A549 (cell line): ENCODE results near the gene ARGLU1. TPM values are rescaled to one million over a fixed set of nuclear protein-coding genes. Genes with fewer than 3 reads are reported as not detected.

Source experiments
- ATAC-seq, 2 experiments: fragments of 200-7000 bp in 1 of 2; fragments of >200 bp in 1 of 2; cut with Nextera tagmentation in 1 of 2; cut with Tn5 transposase in 1 of 2; 3 replicates each; pipeline versions ENCODE4 v1.8.0 to v1.9.1; 2018 to 2020; ENCODE audit warnings: mild to moderate bottlenecking in 1 of 2, moderate library complexity in 1 of 2
- CTCF ChIA-PET: fragments of 300-600 bp; sonication (Branson Sonifier 250); formaldehyde crosslinking; extraction: SDS; loops from one replicate; lab custom pipeline; 2021; ENCODE audit warnings: antibody characterized with exemption, inconsistent platforms; lab: Yijun Ruan, JAX
- POLR2A ChIA-PET: fragments of 350-600 bp; formaldehyde crosslinking; extraction: SDS; loops from one replicate; lab custom pipeline; 2021; ENCODE audit warnings: antibody characterized with exemption, inconsistent platforms; lab: Yijun Ruan, JAX
- DNase-seq, 2 experiments: peaks; one replicate each; pipeline versions ENCODE4 v3.0.0 to v3.0.0-alpha.2; 2011 to 2016; ENCODE audit warnings: low read depth in 1 of 2, low spot score in 1 of 2
- FAIRE-seq: peaks from 2 replicates; lab custom pipeline; 2011; peaks lifted over from hg19 to GRCh38; lab: Jason Lieb, UNC
- H3K27ac ChIP-seq, 2 experiments: fragments of >200 bp; sonication (Bioruptor Twin); formaldehyde crosslinking; 3 replicates each; pipeline ENCODE4 v1.5.1; 2016 to 2017
- H3K4me1 ChIP-seq: fragments of >200 bp; sonication (Bioruptor Twin); formaldehyde crosslinking; 3 replicates; pipeline ENCODE4 v1.6.1; 2016
- H3K4me2 ChIP-seq: fragments of >200 bp; sonication (Bioruptor Twin); formaldehyde crosslinking; 3 replicates; pipeline ENCODE4 v1.6.1; 2016
- H3K4me3 ChIP-seq: fragments of >200 bp; sonication (Bioruptor Twin); formaldehyde crosslinking; 3 replicates; pipeline ENCODE4 v1.5.1; 2016
- H3K9me3 ChIP-seq: fragments of >200 bp; sonication (Bioruptor Twin); formaldehyde crosslinking; 3 replicates; pipeline ENCODE4 v1.6.1; 2016
- CBX2 ChIP-seq: fragments of 200-600 bp; sonication (generic); IDR thresholded peaks from 2 replicates; pipeline ENCODE4 v1.6.1; 2016; ENCODE audit warnings: low read depth, mild to moderate bottlenecking, borderline replicate concordance
- CEBPB ChIP-seq, 2 experiments: fragments of >200 bp in 1 of 2; sonication (Bioruptor Twin) in 1 of 2; formaldehyde crosslinking in 1 of 2; IDR thresholded peaks; 2 replicates each; pipeline ENCODE4 v1.6.1; 2012 to 2016
- EHF ChIP-seq: fragments of 250-450 bp; sonication (Bioruptor Pico); IDR thresholded peaks from 2 replicates; pipeline ENCODE4 v1.5.0; 2020; ENCODE audit warnings: mild to moderate bottlenecking
- EHMT2 ChIP-seq: fragments of 200-600 bp; sonication (generic); IDR thresholded peaks from 2 replicates; pipeline ENCODE4 v1.6.1; 2016; ENCODE audit warnings: antibody characterized with exemption, low read depth, mild to moderate bottlenecking, moderate library complexity
- ESRRA ChIP-seq: fragments of 150-350 bp; IDR thresholded peaks from 2 replicates; pipeline ENCODE4 v1.6.1; 2014; ENCODE audit warnings: mild to moderate bottlenecking, low read length, borderline replicate concordance
- HEYL ChIP-seq: fragments of 250-450 bp; sonication (Bioruptor Pico); IDR thresholded peaks from 2 replicates; pipeline ENCODE4 v1.8.0; 2021; ENCODE audit warnings: mild to moderate bottlenecking, moderate library complexity
- HOXA7 ChIP-seq: fragments of 250-450 bp; sonication (Bioruptor Pico); IDR thresholded peaks from 2 replicates; pipeline ENCODE4 v1.5.0; 2020; ENCODE audit warnings: mild to moderate bottlenecking, moderate library complexity
- JUN ChIP-seq, 2 experiments: fragments of >200 bp; sonication (Bioruptor Twin); formaldehyde crosslinking; IDR thresholded peaks; 2 replicates in 1 of 2; 3 replicates in 1 of 2; pipeline ENCODE4 v1.6.1; 2016 to 2017
- JUNB ChIP-seq: fragments of >200 bp; sonication (Bioruptor Twin); formaldehyde crosslinking; IDR thresholded peaks from 2 replicates; pipeline ENCODE4 v1.6.1; 2016
- KDM1A ChIP-seq: fragments of 200-600 bp; sonication (generic); IDR thresholded peaks from 2 replicates; pipeline ENCODE4 v1.6.1; 2016; ENCODE audit warnings: low read depth, mild to moderate bottlenecking
- KDM5A ChIP-seq: fragments of 200-600 bp; sonication (generic); IDR thresholded peaks from 2 replicates; pipeline ENCODE4 v1.6.1; 2016; ENCODE audit warnings: antibody characterized with exemption, mild to moderate bottlenecking
- POLR2AphosphoS2 ChIP-seq: conservative IDR thresholded peaks from 2 replicates; pipeline ENCODE4 v1.6.1; 2012; ENCODE audit warnings: low read length, improper control_type of control experiment, inconsistent platforms
- RAD21 ChIP-seq, 2 experiments: fragments of >200 bp in 1 of 2; sonication (Bioruptor Twin) in 1 of 2; formaldehyde crosslinking in 1 of 2; IDR thresholded peaks in 1 of 2; conservative IDR thresholded peaks in 1 of 2; 2 replicates in 1 of 2; 3 replicates in 1 of 2; pipeline ENCODE4 v1.6.1; 2012 to 2018; ENCODE audit warnings: inconsistent platforms in 1 of 2
- RARB ChIP-seq: fragments of 250-450 bp; sonication (Bioruptor Pico); IDR thresholded peaks from 2 replicates; pipeline ENCODE4 v1.8.0; 2021; ENCODE audit warnings: mild to moderate bottlenecking, moderate library complexity
- SMC3 ChIP-seq: fragments of >200 bp; sonication (Bioruptor Twin); formaldehyde crosslinking; IDR thresholded peaks from 3 replicates; pipeline ENCODE4 v1.6.1; 2018; ENCODE audit warnings: inconsistent platforms
- TFCP2L1 ChIP-seq: fragments of 250-450 bp; sonication (Bioruptor Pico); IDR thresholded peaks from 2 replicates; pipeline ENCODE4 v1.5.0; 2021; ENCODE audit warnings: mild to moderate bottlenecking
- TP53 ChIP-seq: fragments of 250-450 bp; sonication (Bioruptor Pico); IDR thresholded peaks from 2 replicates; pipeline ENCODE4 v1.5.0; 2021; ENCODE audit warnings: mild to moderate bottlenecking, moderate library complexity
- ZC3H11A ChIP-seq: fragments of 450-650 bp; IDR thresholded peaks from 2 replicates; pipeline ENCODE4 v1.6.1; 2014; ENCODE audit warnings: antibody characterized with exemption, mild to moderate bottlenecking
- ZNF302 ChIP-seq: fragments of 250-450 bp; sonication (Bioruptor Pico); IDR thresholded peaks from 2 replicates; pipeline ENCODE4 v1.9.0; 2021; ENCODE audit warnings: inconsistent platforms, mild to moderate bottlenecking, moderate library complexity
- WGBS: methylation state at CpG from one replicate; pipeline ENCODE4 v1.1.6; 2017; ENCODE audit errors: missing lambda C conversion rate; 5-methylcytosine and 5-hydroxymethylcytosine counted together
- polyA plus RNA-seq, 4 experiments: library from polyadenylated mRNA; depleted of rRNA in 3 of 4; stranded (reverse); fragments of >200 nt; fragmentation: RNase III in 1 of 4; extraction: RNeasy Plus Mini Kit Qiagen cat#74134 plus additional on column Dnase treatment in 1 of 4; gene quantifications; 2 replicates in 3 of 4; 3 replicates in 1 of 4; pipeline ENCODE4 v1.2.3, GENCODE V29; 2011 to 2017
- TF ChIP-seq, protein P1 (sequence below): fragments of >200 bp; sonication (Bioruptor Twin); formaldehyde crosslinking; IDR thresholded peaks from 3 replicates; pipeline ENCODE4 v1.5.1; 2016
- TF ChIP-seq, protein P2 (sequence below): fragments of >200 bp; sonication (Bioruptor Twin); formaldehyde crosslinking; IDR thresholded peaks from 3 replicates; pipeline ENCODE4 v1.6.1; 2016
- TF ChIP-seq, protein P3 (sequence below): IDR thresholded peaks from 2 replicates; pipeline ENCODE4 v1.6.1; 2012; ENCODE audit warnings: low read depth, borderline replicate concordance
- TF ChIP-seq, protein P4 (sequence below): fragments of 250-450 bp; sonication (Bioruptor Pico); IDR thresholded peaks from 2 replicates; pipeline ENCODE4 v1.5.0; 2021; ENCODE audit warnings: mild to moderate bottlenecking, moderate library complexity, borderline replicate concordance

Gene ARGLU1
- polyA plus RNA-seq, 2 of the 4 experiments (the other 2 are of a cell fraction), result 67.2 to 137 TPM

DNA sequence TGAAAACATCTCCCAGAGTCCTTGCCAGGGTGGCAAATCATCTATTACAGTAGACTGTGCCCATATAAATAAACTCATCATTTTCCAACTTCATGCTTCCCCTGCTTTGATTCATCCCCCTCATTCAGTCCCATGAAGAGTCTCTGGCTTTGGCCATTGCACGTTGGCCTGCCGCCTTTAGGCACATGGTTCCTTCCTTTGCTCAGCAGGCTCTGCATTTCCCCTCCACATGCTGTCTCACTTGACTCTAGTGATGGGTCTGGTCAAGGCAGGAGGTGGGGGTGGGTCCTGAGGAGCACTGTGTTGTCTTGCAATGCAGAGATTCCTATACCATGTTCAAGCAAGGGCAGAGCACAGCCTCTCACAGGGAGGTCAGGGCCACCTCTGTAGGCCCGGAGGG is 48.8 kb upstream of the ARGLU1 start:
- POLR2A ChIA-PET, result no interaction called here

DNA sequence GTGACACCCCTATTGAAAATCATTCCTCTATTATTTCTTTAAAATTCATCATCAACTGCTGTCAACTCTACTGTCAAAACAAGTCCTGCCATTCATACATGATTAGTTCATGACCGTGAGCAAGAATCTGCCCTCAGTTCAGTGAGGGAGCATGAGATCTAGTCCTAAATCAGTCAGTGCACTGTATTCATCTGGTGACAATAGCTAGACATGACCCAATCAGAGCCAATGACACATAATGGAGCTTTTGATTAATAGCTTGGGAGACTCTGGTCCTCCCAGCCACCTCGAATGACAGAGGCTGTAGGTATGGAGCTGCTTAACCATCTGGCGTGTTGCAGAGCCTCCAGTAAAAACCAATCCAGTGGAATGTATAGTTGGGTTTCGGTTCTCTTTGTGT is 46.9 kb upstream of the ARGLU1 start:
- no peaks in the 10 kb centered on the region for H3K9me3 ChIP-seq
- FAIRE-seq, result no peak
- no peak for TF ChIP-seq JUNB
- TF ChIP-seq, all 56 proteins: peak for 0
- H3K4me3 ChIP-seq, result no peak overlapping the region
- ATAC-seq (no peak), DNase-seq (no peak)
- no peak overlapping the region for H3K27ac ChIP-seq
- no peaks in the 10 kb centered on the region for H3K4me1 ChIP-seq
- WGBS, result 32% methylated on average over 4 of the region's 4 CpGs
- H3K4me2 ChIP-seq, result no peak overlapping the region
- CTCF ChIA-PET, result no interaction called here
- POLR2A ChIA-PET, result no interaction called here

More for the DNA sequence above, 48.8 kb upstream of the ARGLU1 start:
- no peaks in the 10 kb centered on the region for H3K9me3 ChIP-seq
- no peak for DNase-seq
- no peaks in the 10 kb centered on the region for H3K4me1 ChIP-seq
- WGBS, result 75% methylated on average over 3 of the region's 3 CpGs
- CTCF ChIA-PET, result interaction anchor here (1.3 kb wide), 1 partner anchor 80 kb away, joined by 3 read pairs; no protein-coding TSS in a partner anchor
- H3K27ac ChIP-seq, result no peak overlapping the region
- FAIRE-seq, result no peak
- no peak overlapping the region for H3K4me3 ChIP-seq
- H3K4me2 ChIP-seq, result no peak overlapping the region
- TF ChIP-seq TP53, result no peak
- no peak for ATAC-seq

DNA sequence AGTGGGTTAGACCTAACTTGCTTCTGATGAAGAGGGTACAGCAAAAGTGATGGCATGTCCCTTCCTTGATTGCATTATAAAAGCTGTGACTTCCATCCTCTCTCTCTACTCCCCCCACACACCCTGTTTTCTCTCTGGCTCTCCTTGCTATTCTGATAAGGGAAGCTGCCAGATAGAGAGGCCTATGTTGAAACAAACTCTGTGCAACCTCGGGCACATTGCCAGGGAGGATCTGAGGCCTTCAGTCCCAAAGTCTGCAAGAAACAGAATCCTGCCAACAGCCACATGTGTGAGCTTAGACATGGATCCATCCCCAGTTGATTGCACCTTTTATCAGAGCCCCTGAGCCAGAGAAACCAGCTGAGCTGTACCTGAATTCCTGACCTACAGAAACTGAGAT is 44.8 kb upstream of the ARGLU1 start:
- DNase-seq (no peak), FAIRE-seq (no peak), ATAC-seq (no peak)
- no peaks in the 10 kb centered on the region for H3K9me3 ChIP-seq
- no peak overlapping the region for H3K27ac ChIP-seq
- no peaks in the 10 kb centered on the region for H3K4me1 ChIP-seq
- 0% methylated on average over 1 of the region's 1 CpG for WGBS
- H3K4me3 ChIP-seq, result no peak overlapping the region
- POLR2A ChIA-PET, result no interaction called here
- H3K4me2 ChIP-seq, result no peak overlapping the region
- CTCF ChIA-PET, result no interaction called here
- TF ChIP-seq ZNF302 (no peak), EHF (CRISPR knock-in tag) (no peak)

DNA sequence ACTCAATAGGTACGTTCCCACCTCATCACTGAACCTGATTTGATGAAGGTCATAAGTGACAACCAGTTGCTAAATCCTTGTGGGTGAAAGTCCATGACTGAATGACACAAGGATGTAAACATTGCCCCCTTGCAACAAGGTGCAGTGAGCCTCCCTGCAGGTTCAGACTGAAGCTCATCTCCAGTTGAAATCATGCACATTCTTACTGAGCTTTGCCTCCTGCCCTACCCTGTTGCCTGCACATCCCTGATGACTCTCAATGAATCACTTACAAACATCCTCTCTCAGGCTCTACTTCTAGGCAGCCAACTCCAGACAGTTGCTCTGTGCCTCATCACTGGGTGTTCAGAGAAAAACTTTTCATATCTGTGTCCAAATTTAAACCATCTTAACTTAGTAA is 42.5 kb upstream of the ARGLU1 start:
- POLR2A ChIA-PET, result no interaction called here
- FAIRE-seq, result no peak

DNA sequence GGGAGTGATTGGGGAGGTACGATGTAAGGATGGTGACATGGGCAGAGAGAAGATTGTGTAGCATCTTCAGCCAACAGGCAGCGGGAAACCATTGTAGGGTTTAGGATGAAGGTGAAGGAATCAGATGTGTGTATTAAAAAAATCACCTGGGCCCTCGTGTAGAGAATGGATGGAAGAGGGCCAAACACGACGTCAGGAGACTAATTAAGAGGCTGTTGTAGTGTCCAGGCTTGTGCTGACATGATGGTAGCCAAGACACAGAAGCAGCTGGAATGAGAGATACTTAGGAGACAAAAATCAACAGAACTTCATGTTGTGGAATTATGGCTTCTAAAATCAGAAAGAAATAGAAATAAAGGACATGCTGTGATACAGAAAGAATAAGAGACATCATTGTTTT is 41.2 kb upstream of the ARGLU1 start:
- Histone ChIP-seq H3K4me1 (no peaks in the 10 kb centered on the region), H3K4me2 (no peak overlapping the region), H3K9me3 (no peaks in the 10 kb centered on the region), H3K4me3 (no peak overlapping the region), H3K27ac (no peak overlapping the region)
- ATAC-seq (no peak), FAIRE-seq (no peak), DNase-seq (no peak)
- ChIA-PET POLR2A (no interaction called here), CTCF (interaction anchor here (0.9 to 2.6 kb wide), 2 partner anchors 11 kb away, joined by 3 to 7 read pairs; no protein-coding TSS in a partner anchor)
- WGBS, result 16% methylated on average over 5 of the region's 5 CpGs
- TF ChIP-seq CBX2 (no peak), TFCP2L1 (CRISPR knock-in tag) (no peak), ZC3H11A (no peak), EHF (CRISPR knock-in tag) (no peak), HOXA7 (CRISPR knock-in tag) (no peak), POLR2AphosphoS2 (no peak), RAD21 (conservative IDR thresholded peaks at IDR 0.05 in 1 of 2, IDR thresholded peaks at IDR 0.05 in 1 of 2) (no peak), KDM1A (no peak)
- TF ChIP-seq, protein P1, sequence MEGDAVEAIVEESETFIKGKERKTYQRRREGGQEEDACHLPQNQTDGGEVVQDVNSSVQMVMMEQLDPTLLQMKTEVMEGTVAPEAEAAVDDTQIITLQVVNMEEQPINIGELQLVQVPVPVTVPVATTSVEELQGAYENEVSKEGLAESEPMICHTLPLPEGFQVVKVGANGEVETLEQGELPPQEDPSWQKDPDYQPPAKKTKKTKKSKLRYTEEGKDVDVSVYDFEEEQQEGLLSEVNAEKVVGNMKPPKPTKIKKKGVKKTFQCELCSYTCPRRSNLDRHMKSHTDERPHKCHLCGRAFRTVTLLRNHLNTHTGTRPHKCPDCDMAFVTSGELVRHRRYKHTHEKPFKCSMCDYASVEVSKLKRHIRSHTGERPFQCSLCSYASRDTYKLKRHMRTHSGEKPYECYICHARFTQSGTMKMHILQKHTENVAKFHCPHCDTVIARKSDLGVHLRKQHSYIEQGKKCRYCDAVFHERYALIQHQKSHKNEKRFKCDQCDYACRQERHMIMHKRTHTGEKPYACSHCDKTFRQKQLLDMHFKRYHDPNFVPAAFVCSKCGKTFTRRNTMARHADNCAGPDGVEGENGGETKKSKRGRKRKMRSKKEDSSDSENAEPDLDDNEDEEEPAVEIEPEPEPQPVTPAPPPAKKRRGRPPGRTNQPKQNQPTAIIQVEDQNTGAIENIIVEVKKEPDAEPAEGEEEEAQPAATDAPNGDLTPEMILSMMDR, result no peak
- TF ChIP-seq, protein P2, sequence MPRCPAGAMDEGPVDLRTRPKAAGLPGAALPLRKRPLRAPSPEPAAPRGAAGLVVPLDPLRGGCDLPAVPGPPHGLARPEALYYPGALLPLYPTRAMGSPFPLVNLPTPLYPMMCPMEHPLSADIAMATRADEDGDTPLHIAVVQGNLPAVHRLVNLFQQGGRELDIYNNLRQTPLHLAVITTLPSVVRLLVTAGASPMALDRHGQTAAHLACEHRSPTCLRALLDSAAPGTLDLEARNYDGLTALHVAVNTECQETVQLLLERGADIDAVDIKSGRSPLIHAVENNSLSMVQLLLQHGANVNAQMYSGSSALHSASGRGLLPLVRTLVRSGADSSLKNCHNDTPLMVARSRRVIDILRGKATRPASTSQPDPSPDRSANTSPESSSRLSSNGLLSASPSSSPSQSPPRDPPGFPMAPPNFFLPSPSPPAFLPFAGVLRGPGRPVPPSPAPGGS, result no peak

More for the DNA sequence above, 42.5 kb upstream of the ARGLU1 start:
- no peak overlapping the region for H3K4me2 ChIP-seq
- ATAC-seq, result no peak
- WGBS, result 12% methylated on average over 1 of the region's 1 CpG
- no peaks in the 10 kb centered on the region for H3K4me1 ChIP-seq
- H3K27ac ChIP-seq, result no peak overlapping the region
- H3K4me3 ChIP-seq, result no peak overlapping the region
- CTCF ChIA-PET, result interaction anchor here (2.6 kb wide), 1 partner anchor 10 kb away, joined by 7 read pairs; no protein-coding TSS in a partner anchor
- TF ChIP-seq, protein P3, sequence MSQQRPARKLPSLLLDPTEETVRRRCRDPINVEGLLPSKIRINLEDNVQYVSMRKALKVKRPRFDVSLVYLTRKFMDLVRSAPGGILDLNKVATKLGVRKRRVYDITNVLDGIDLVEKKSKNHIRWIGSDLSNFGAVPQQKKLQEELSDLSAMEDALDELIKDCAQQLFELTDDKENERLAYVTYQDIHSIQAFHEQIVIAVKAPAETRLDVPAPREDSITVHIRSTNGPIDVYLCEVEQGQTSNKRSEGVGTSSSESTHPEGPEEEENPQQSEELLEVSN, result no peak
- TF ChIP-seq POLR2AphosphoS2, result no peak
- TF ChIP-seq KDM5A, result no peak
- TF ChIP-seq, protein P4, sequence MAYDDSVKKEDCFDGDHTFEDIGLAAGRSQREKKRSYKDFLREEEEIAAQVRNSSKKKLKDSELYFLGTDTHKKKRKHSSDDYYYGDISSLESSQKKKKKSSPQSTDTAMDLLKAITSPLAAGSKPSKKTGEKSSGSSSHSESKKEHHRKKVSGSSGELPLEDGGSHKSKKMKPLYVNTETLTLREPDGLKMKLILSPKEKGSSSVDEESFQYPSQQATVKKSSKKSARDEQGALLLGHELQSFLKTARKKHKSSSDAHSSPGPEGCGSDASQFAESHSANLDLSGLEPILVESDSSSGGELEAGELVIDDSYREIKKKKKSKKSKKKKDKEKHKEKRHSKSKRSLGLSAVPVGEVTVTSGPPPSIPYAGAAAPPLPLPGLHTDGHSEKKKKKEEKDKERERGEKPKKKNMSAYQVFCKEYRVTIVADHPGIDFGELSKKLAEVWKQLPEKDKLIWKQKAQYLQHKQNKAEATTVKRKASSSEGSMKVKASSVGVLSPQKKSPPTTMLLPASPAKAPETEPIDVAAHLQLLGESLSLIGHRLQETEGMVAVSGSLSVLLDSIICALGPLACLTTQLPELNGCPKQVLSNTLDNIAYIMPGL, result no peak
- TF ChIP-seq SMC3, result no peak
- TF ChIP-seq RARB (CRISPR knock-in tag), result no peak
- no peak for TF ChIP-seq JUN (IDR thresholded peaks at IDR 0.05)
- no peak for TF ChIP-seq TFCP2L1 (CRISPR knock-in tag)
- TF ChIP-seq HEYL (CRISPR knock-in tag), result no peak
- no peak for TF ChIP-seq ZC3H11A
- TF ChIP-seq CEBPB (IDR thresholded peaks at IDR 0.05), result no peak
- TF ChIP-seq EHMT2, result no peak
- no peak for TF ChIP-seq ESRRA
- no peak for DNase-seq
- no peaks in the 10 kb centered on the region for H3K9me3 ChIP-seq
